NT2/D1 (cell line): ENCODE data around the gene PDZD4.

Experiments
- DNase-seq: peaks from one replicate; pipeline ENCODE4 v3.0.0-alpha.2; 2011; ENCODE audit warnings: low read depth, low spot score
- H3K27me3 ChIP-seq: 2 replicates; pipeline ENCODE4 v1.6.0; 2011; ENCODE audit warnings: mild to moderate bottlenecking; ENCODE audit not compliant: insufficient read length, insufficient read depth
- H3K36me3 ChIP-seq: 2 replicates; pipeline ENCODE4 v1.6.1; 2011; ENCODE audit warnings: mild to moderate bottlenecking, low read length, mixed read lengths; ENCODE audit not compliant: insufficient read depth, insufficient read length
- H3K4me1 ChIP-seq: 2 replicates; pipeline ENCODE4 v1.5.1; 2011; ENCODE audit not compliant: insufficient read depth, insufficient read length
- H3K4me3 ChIP-seq: 2 replicates; pipeline ENCODE4 v1.5.1; 2011; ENCODE audit warnings: low read depth; ENCODE audit not compliant: insufficient read length
- H3K9ac ChIP-seq: 2 replicates; pipeline ENCODE4 v1.6.0; 2011; ENCODE audit warnings: low read depth; ENCODE audit not compliant: insufficient read length
- H3K9me3 ChIP-seq: 2 replicates; pipeline ENCODE4 v1.5.1; 2011; ENCODE audit warnings: mild to moderate bottlenecking, low read length; ENCODE audit not compliant: insufficient read depth
- SUZ12 ChIP-seq: IDR thresholded peaks from 2 replicates; pipeline ENCODE4 v1.6.1; 2011; ENCODE audit not compliant: insufficient read length, insufficient read depth; ENCODE audit errors: extremely low read depth
- YY1 ChIP-seq: IDR thresholded peaks from 2 replicates; pipeline ENCODE4 v1.6.1; 2011; ENCODE audit not compliant: insufficient read length, insufficient read depth
- ZNF274 ChIP-seq: IDR thresholded peaks from 2 replicates; pipeline ENCODE4 v1.6.1; 2011; ENCODE audit warnings: mild to moderate bottlenecking, low read depth, low read length

PDZD4 gene

DNA sequence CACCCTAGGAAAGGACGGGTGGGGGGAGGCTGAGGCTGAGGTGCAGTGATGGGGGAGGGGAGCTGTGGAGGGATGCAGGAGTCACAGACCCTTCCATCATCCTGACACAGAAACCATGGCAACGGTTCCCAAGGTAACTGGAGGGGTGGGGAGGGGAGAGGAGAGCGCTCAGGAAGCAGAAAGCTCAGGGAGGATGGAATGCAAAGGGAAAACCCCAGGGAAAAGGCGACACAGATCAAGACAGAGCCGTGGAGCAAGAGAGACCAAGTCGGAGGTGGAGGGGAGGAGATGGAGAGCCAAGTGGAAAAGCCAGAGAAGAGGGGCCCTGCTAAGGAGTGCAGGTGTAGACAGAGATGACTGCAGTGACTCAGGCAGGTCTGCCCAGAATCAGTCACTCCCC lies 41.1 kb upstream of the PDZD4 start:
- peaks cover 65% of the 10 kb centered on the region for H3K36me3 ChIP-seq
- TF ChIP-seq SUZ12 (no peak), ZNF274 (no peak), YY1 (no peak)
- H3K4me3 ChIP-seq: no peak overlapping the region
- H3K9me3 ChIP-seq: no peaks in the 10 kb centered on the region
- H3K9ac ChIP-seq: no peak overlapping the region
- DNase-seq: no peak
- H3K4me1 ChIP-seq: no peaks in the 10 kb centered on the region
- no peaks in the 10 kb centered on the region for H3K27me3 ChIP-seq

DNA sequence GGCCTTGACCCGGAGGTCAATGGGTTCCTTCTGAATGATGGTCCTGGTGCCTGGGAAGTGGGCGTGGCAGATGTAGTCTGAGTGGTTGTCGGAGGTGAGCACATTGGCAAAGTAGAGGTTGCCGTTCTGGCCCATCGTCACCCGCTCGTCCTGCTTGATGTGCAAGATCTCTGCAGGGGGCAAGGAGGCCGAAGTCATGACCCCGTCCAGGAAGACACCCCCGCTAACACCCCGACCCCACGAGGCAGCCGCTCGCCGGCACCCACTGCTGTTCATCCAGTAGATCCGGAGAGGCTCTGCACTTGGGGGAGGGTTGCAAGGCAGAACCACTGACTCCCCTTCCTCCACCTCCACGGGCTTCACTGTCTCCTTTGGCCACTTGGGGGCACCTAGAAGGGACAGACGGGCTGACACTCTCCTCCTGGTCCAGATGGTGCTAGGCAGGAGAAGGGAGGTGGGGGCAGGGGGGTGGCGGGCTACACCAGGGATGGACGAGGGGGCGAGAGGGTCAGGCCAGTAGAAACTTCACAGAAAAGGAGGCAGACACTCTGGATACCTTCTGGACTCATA lies 40.5 kb upstream of the PDZD4 start:
- Histone ChIP-seq H3K27me3 (no peaks in the 10 kb centered on the region), H3K9ac (no peak overlapping the region), H3K36me3 (peaks cover 67% of the 10 kb centered on the region), H3K4me1 (no peaks in the 10 kb centered on the region), H3K9me3 (no peaks in the 10 kb centered on the region), H3K4me3 (no peak overlapping the region)
- TF ChIP-seq YY1 (no peak), ZNF274 (no peak), SUZ12 (no peak)
- no peak for DNase-seq

DNA sequence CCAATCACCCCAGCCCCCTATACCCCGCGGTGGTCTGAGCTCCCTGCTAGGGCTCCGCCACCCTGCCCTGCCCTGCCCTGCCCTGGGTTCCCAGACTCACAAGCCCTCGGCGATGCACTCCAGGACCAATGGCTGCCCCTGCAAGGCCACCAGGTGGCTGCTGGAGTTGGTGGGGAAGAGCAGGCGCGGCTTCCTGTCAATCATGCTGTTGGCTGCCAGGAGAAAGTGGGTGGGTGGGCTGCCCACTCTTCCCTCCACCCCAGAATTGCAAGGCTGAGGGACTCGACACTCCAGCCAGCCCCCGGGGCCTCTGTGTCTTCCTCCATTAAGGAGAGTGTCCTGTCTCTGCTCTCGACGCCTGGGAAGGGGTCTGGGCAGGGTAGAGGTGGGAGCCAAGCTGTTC lies 39.9 kb upstream of the PDZD4 start:
- Histone ChIP-seq H3K36me3 (peaks cover 73% of the 10 kb centered on the region), H3K9ac (no peak overlapping the region), H3K4me3 (no peak overlapping the region), H3K9me3 (no peaks in the 10 kb centered on the region), H3K4me1 (no peaks in the 10 kb centered on the region), H3K27me3 (no peaks in the 10 kb centered on the region)
- no peak for DNase-seq
- TF ChIP-seq YY1: no peak
- TF ChIP-seq ZNF274: no peak

DNA sequence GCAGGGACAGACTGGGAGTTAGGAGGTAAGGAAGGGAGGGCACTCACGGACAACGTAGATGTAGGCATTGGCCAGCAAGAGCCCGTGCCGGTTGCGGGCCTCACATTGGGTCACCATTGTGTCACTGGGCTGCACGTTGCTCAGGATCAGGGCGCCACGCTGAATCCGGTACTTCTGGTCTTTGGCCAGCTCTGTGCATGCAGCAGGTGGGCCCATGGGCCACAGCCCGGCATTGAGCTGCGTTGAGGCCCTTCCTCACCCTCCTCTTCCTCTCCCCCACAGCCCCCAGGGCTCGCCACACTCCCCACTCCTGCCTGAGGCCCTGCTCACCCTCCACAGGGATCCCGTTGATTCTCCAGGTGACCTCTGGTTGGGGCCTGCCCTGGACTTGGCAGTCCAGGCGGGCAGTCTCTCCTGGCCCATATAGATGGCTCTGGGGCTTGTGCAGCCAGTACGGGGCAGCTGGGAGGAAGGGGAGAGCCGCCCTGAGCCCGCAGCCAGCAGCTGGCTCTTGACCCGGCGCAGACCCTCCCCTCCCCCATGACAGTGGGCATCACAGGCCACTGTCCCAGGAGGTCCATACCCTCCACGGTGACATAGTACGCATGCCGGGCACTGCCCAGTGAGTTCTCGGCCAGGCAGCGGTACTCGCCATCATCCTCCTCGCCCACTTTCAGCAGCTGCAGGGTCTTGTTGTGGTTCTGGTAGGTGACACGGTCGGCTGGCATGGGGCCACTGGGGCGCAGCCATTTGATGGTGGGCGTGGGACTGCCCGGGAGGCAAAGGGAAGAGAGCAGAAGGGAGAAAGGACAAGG lies 39.3 kb upstream of the PDZD4 start:
- no peak overlapping the region for H3K4me3 ChIP-seq
- no peaks in the 10 kb centered on the region for H3K27me3 ChIP-seq
- H3K4me1 ChIP-seq: no peaks in the 10 kb centered on the region
- H3K9me3 ChIP-seq: no peaks in the 10 kb centered on the region
- no peak for TF ChIP-seq YY1
- TF ChIP-seq SUZ12: no peak
- TF ChIP-seq ZNF274: no peak
- H3K36me3 ChIP-seq: peaks cover 75% of the 10 kb centered on the region
- no peak for DNase-seq
- no peak overlapping the region for H3K9ac ChIP-seq

DNA sequence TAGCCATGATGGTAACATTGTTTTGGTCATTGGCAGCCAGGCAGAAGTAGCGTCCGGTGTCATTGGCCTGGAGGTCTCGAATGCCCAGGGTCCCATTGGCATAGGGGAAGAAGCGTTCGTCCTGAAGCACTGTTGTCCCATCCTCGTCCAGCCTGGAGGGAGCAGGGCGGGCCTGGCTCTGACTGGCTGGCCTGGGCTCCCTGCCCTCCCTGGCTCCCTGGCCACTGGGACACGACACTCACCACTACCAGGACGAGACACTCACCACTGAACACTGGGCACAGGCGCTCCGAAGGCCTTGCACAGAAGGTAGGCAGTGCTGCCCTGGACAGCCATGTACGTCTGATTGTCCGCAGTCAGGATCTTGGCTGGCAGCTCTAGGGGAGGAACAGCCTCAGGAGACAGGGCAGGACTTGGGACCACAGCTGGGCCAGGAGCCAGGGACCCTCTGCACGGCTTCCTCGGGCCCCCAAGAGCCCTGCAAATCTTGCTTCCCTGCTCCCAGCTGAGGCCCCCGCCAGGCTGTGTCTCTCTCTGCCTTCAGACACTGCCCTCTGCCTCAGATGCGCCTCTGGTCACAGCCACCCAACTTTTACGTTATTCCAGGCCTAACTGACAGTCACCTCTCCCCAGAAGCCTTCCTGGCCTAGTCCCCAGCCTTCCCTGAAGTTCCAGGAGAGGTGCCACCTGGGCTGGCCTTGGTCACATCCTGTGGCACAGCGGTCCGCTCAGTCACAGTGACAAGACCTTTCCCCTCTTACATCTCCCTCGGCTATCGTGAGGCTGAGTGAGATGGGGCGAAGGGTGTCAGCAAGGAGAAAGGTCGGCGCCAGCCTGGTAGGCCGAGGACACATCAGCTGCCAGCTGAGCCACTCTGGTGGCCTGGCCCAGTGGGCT lies 38.5 kb upstream of the PDZD4 start:
- Histone ChIP-seq H3K9me3 (no peaks in the 10 kb centered on the region), H3K27me3 (no peaks in the 10 kb centered on the region), H3K9ac (no peak overlapping the region), H3K4me3 (no peak overlapping the region), H3K36me3 (peaks cover 76% of the 10 kb centered on the region), H3K4me1 (no peaks in the 10 kb centered on the region)
- DNase-seq: no peak
- TF ChIP-seq SUZ12: no peak
- no peak for TF ChIP-seq ZNF274
- TF ChIP-seq YY1: no peak

DNA sequence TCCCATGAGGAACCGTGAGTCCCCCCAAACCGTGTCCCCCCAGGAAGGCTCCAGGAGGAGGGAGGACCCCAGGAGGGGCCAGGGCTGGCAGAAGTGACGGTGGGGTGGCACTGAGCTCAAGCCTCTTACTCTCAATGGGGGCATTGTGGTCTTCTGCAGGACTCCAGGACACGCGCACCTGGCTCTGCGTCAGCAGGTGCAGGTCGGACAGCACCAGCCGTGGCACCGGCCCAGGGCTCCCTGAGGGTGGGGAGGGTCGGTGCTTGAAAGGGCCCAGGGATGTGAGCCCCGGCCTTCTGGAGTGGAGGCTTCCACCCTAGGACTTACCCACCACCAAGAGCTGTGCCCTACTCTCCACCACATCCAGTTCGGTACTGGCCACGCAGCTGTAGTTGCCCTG lies 37.3 kb upstream of the PDZD4 start:
- Histone ChIP-seq H3K4me1 (no peaks in the 10 kb centered on the region), H3K9ac (no peak overlapping the region), H3K27me3 (no peaks in the 10 kb centered on the region), H3K4me3 (no peak overlapping the region), H3K36me3 (peaks cover 70% of the 10 kb centered on the region), H3K9me3 (no peaks in the 10 kb centered on the region)
- no peak for DNase-seq
- TF ChIP-seq SUZ12 (no peak), YY1 (no peak), ZNF274 (no peak)

DNA sequence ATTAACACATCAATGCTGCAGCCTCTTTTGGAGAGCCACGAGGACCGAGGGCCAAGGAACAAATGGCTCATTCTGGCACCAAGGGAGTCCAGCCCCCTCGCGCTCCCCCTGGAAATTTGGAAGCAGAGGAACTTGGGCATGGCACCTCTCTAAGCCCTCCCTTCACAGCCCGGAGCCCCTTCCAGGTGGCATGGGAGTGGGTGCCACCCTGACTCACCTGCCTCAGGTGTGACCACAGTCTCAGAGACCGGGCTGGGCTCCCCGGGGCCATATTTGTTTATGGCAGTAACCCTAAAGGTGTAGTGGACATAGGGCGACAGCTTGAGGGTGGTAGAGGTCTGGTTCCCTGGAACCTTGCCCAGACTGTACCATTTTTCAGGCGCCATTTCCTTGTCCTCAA lies 36.8 kb upstream of the PDZD4 start:
- Histone ChIP-seq H3K9ac (no peak overlapping the region), H3K36me3 (peaks cover 71% of the 10 kb centered on the region), H3K9me3 (no peaks in the 10 kb centered on the region), H3K4me3 (no peak overlapping the region), H3K27me3 (no peaks in the 10 kb centered on the region), H3K4me1 (peaks cover 2% of the 10 kb centered on the region)
- TF ChIP-seq SUZ12 (no peak), ZNF274 (no peak), YY1 (no peak)
- no peak for DNase-seq
